ENCODE measurements around the gene MVD. TPM values are rescaled to one million over a fixed set of nuclear protein-coding genes. Genes with fewer than 3 reads are reported as not detected.

The MVD gene
- total and polyA plus RNA-seq, 2 of the 13 experiments (the other 11 are each of a cell fraction or from before 2014, with no cell fraction given) = 28.1 to 187 TPM

DNA sequence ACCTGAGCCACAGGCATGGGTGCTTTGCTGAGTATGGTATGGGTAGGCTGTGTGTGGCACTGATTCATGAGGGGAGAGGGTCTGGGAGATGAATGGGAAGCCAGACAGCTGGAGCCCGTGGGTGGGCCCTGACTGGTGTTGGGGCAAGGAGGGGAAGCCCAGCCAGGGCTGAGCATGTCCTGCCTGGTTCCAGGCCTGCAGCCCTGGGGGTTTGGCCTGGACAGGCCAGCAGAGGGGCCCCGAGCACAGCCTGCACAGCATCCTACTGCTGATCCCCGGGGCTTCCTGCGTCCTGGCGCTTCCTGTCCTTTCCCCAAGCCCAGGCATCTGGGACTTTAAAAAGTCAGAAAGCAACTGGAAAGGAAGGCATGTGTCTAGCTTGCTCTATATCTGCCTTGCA lies 4.6 kb upstream of the MVD start (continued):
- TF ChIP-seq, protein P1, sequence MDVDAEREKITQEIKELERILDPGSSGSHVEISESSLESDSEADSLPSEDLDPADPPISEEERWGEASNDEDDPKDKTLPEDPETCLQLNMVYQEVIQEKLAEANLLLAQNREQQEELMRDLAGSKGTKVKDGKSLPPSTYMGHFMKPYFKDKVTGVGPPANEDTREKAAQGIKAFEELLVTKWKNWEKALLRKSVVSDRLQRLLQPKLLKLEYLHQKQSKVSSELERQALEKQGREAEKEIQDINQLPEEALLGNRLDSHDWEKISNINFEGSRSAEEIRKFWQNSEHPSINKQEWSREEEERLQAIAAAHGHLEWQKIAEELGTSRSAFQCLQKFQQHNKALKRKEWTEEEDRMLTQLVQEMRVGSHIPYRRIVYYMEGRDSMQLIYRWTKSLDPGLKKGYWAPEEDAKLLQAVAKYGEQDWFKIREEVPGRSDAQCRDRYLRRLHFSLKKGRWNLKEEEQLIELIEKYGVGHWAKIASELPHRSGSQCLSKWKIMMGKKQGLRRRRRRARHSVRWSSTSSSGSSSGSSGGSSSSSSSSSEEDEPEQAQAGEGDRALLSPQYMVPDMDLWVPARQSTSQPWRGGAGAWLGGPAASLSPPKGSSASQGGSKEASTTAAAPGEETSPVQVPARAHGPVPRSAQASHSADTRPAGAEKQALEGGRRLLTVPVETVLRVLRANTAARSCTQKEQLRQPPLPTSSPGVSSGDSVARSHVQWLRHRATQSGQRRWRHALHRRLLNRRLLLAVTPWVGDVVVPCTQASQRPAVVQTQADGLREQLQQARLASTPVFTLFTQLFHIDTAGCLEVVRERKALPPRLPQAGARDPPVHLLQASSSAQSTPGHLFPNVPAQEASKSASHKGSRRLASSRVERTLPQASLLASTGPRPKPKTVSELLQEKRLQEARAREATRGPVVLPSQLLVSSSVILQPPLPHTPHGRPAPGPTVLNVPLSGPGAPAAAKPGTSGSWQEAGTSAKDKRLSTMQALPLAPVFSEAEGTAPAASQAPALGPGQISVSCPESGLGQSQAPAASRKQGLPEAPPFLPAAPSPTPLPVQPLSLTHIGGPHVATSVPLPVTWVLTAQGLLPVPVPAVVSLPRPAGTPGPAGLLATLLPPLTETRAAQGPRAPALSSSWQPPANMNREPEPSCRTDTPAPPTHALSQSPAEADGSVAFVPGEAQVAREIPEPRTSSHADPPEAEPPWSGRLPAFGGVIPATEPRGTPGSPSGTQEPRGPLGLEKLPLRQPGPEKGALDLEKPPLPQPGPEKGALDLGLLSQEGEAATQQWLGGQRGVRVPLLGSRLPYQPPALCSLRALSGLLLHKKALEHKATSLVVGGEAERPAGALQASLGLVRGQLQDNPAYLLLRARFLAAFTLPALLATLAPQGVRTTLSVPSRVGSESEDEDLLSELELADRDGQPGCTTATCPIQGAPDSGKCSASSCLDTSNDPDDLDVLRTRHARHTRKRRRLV (CRISPR knock-in tag; IDR thresholded peaks at IDR 0.05) = no peak
- TF ChIP-seq RBFOX2 (IDR thresholded peaks at IDR 0.05; ENCODE audit: low read depth, low read length) (0 out of 2 replicates have a peak, but pooled peaks have one; percentile 46), MXD4 (CRISPR knock-in tag; IDR thresholded peaks at IDR 0.05) (no peak), ELF3 (CRISPR knock-in tag; IDR thresholded peaks at IDR 0.05) (no peak), ZNF879 (CRISPR knock-in tag; IDR thresholded peaks at IDR 0.05) (no peak), FOXP1 (IDR thresholded peaks at IDR 0.05) (no peak), FOXP1 (CRISPR knock-in tag; IDR thresholded peaks at IDR 0.05) (no peak), PLRG1 (conservative IDR thresholded peaks at IDR 0.05) (no peak), SMAD9 (CRISPR knock-in tag; IDR thresholded peaks at IDR 0.05) (no peak), ZNF768 (CRISPR knock-in tag; IDR thresholded peaks at IDR 0.05) (peak; percentile 56; the same call in 1 of the 2 replicates), RBM22 (optimal IDR thresholded peaks at IDR 0.05; ENCODE audit: low read length) (peak; percentile 22), SOX6 (IDR thresholded peaks at IDR 0.05) (no peak), SOX6 (CRISPR knock-in tag; IDR thresholded peaks at IDR 0.05) (no peak)
- TF ChIP-seq, protein P2, sequence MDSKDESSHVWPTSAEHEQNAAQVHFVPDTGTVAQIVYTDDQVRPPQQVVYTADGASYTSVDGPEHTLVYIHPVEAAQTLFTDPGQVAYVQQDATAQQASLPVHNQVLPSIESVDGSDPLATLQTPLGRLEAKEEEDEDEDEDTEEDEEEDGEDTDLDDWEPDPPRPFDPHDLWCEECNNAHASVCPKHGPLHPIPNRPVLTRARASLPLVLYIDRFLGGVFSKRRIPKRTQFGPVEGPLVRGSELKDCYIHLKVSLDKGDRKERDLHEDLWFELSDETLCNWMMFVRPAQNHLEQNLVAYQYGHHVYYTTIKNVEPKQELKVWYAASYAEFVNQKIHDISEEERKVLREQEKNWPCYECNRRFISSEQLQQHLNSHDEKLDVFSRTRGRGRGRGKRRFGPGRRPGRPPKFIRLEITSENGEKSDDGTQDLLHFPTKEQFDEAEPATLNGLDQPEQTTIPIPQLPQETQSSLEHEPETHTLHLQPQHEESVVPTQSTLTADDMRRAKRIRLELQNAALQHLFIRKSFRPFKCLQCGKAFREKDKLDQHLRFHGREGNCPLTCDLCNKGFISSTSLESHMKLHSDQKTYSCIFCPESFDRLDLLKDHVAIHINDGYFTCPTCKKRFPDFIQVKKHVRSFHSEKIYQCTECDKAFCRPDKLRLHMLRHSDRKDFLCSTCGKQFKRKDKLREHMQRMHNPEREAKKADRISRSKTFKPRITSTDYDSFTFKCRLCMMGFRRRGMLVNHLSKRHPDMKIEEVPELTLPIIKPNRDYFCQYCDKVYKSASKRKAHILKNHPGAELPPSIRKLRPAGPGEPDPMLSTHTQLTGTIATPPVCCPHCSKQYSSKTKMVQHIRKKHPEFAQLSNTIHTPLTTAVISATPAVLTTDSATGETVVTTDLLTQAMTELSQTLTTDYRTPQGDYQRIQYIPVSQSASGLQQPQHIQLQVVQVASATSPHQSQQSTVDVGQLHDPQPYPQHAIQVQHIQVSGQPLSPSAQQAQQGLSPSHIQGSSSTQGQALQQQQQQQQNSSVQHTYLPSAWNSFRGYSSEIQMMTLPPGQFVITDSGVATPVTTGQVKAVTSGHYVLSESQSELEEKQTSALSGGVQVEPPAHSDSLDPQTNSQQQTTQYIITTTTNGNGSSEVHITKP (CRISPR knock-in tag; IDR thresholded peaks at IDR 0.05; ENCODE audit: low read depth) = no peak
- TF ChIP-seq, protein P3, sequence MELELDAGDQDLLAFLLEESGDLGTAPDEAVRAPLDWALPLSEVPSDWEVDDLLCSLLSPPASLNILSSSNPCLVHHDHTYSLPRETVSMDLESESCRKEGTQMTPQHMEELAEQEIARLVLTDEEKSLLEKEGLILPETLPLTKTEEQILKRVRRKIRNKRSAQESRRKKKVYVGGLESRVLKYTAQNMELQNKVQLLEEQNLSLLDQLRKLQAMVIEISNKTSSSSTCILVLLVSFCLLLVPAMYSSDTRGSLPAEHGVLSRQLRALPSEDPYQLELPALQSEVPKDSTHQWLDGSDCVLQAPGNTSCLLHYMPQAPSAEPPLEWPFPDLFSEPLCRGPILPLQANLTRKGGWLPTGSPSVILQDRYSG (CRISPR knock-in tag; IDR thresholded peaks at IDR 0.05) = no peak
- TF ChIP-seq, protein P4, sequence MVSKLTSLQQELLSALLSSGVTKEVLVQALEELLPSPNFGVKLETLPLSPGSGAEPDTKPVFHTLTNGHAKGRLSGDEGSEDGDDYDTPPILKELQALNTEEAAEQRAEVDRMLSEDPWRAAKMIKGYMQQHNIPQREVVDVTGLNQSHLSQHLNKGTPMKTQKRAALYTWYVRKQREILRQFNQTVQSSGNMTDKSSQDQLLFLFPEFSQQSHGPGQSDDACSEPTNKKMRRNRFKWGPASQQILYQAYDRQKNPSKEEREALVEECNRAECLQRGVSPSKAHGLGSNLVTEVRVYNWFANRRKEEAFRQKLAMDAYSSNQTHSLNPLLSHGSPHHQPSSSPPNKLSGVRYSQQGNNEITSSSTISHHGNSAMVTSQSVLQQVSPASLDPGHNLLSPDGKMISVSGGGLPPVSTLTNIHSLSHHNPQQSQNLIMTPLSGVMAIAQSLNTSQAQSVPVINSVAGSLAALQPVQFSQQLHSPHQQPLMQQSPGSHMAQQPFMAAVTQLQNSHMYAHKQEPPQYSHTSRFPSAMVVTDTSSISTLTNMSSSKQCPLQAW (CRISPR knock-in tag; IDR thresholded peaks at IDR 0.05) = no peak
- TF ChIP-seq, protein P5, sequence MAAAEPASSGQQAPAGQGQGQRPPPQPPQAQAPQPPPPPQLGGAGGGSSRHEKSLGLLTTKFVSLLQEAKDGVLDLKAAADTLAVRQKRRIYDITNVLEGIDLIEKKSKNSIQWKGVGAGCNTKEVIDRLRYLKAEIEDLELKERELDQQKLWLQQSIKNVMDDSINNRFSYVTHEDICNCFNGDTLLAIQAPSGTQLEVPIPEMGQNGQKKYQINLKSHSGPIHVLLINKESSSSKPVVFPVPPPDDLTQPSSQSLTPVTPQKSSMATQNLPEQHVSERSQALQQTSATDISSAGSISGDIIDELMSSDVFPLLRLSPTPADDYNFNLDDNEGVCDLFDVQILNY (CRISPR knock-in tag; conservative IDR thresholded peaks at IDR 0.05) = no peak
- TF ChIP-seq, protein P6, sequence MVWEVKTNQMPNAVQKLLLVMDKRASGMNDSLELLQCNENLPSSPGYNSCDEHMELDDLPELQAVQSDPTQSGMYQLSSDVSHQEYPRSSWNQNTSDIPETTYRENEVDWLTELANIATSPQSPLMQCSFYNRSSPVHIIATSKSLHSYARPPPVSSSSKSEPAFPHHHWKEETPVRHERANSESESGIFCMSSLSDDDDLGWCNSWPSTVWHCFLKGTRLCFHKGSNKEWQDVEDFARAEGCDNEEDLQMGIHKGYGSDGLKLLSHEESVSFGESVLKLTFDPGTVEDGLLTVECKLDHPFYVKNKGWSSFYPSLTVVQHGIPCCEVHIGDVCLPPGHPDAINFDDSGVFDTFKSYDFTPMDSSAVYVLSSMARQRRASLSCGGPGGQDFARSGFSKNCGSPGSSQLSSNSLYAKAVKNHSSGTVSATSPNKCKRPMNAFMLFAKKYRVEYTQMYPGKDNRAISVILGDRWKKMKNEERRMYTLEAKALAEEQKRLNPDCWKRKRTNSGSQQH (CRISPR knock-in tag; IDR thresholded peaks at IDR 0.05; ENCODE audit: low read depth) = no peak

Data from HepG2 (cell line).